Body of pancreas (tissue), 4 donors: ENCODE data around the gene BTNL2. TPM values are rescaled to one million over a fixed set of nuclear protein-coding genes. Genes with fewer than 3 reads are reported as not detected.
A peak's percentile ranks its signal among the peaks of the same experiment; 100 is the strongest.
"Not testable (repeated sequence)": the region's sequence is repeated elsewhere in the genome, so short reads cannot be mapped to it uniquely, and the experiment has no call there.

Experiments used
- ATAC-seq: fragments of 150-250 bp; one replicate; pipeline ENCODE4 v1.9.1; 2016
- DNase-seq, 4 donors: peaks; one replicate each; pipeline ENCODE4 v3.0.0-alpha.2; 2019
- H3K27ac ChIP-seq, 4 donors: fragments of 200-600 bp; sonication (generic); 1 replicate in 3 of 4; 2 replicates in 1 of 4; pipeline versions ENCODE4 v1.5.1 to v1.6.1; 2016 to 2019; ENCODE audit warnings: mild to moderate bottlenecking in 1 of 4, mixed read lengths in 1 of 4, moderate library complexity in 1 of 4
- H3K27me3 ChIP-seq, 2 donors: fragments of 200-600 bp; sonication (generic); one replicate each; pipeline ENCODE4 v1.6.0; 2016; ENCODE audit warnings: mild to moderate bottlenecking in 1 of 2
- H3K36me3 ChIP-seq, 2 donors: fragments of 200-600 bp; sonication (generic); replicated peaks in 1 of 2; 2 replicates each; pipeline ENCODE4 v1.5.1; 2016; ENCODE audit warnings: low read depth in 2 of 2; ENCODE audit not compliant: insufficient read depth in 1 of 2
- H3K4me1 ChIP-seq: fragments of 200-600 bp; sonication (generic); one replicate; pipeline ENCODE4 v1.6.0; 2016
- H3K4me3 ChIP-seq, 2 donors: fragments of 200-600 bp; sonication (generic); 1 replicate in 1 of 2; 2 replicates in 1 of 2; pipeline ENCODE4 v1.5.1; 2016 to 2019
- H3K9me3 ChIP-seq, 3 donors: fragments of 200-600 bp; sonication (generic); 1 replicate in 2 of 3; 2 replicates in 1 of 3; pipeline ENCODE4 v1.5.1; 2016
- POLR2A ChIP-seq, 3 donors: fragments of 450-650 bp; IDR thresholded peaks; one replicate each; pipeline ENCODE4 v1.6.1; 2016; ENCODE audit warnings: antibody characterized with exemption in 3 of 3, mild to moderate bottlenecking in 2 of 3
- WGBS, 2 donors: methylation state at CpG; one replicate each; pipeline ENCODE4 v1.1.5; 2017; 5-methylcytosine and 5-hydroxymethylcytosine counted together
- intact Hi-C: fragments of 100-400 bp; cut with DNase I; formaldehyde crosslinking; loops from one replicate; pipeline ENCODE4 v1.15.1; 2023
- total RNA-seq, 2 donors: library from RNA; depleted of rRNA; stranded (reverse); fragments of >200 nt; gene quantifications; one replicate each; pipeline ENCODE4 v1.1.0, GENCODE V29; 2016
- TF ChIP-seq, protein P1 (sequence below), 7 experiments: fragments of 450-650 bp in 4 of 7; fragments of 200-600 bp in 3 of 7; sonication (generic) in 3 of 7; IDR thresholded peaks; one replicate each; pipeline ENCODE4 v1.5.1; 2016 to 2019; ENCODE audit warnings: antibody characterized with exemption in 7 of 7

Gene BTNL2
- total RNA-seq, 2 donors from 2014 or later = not detected

DNA sequence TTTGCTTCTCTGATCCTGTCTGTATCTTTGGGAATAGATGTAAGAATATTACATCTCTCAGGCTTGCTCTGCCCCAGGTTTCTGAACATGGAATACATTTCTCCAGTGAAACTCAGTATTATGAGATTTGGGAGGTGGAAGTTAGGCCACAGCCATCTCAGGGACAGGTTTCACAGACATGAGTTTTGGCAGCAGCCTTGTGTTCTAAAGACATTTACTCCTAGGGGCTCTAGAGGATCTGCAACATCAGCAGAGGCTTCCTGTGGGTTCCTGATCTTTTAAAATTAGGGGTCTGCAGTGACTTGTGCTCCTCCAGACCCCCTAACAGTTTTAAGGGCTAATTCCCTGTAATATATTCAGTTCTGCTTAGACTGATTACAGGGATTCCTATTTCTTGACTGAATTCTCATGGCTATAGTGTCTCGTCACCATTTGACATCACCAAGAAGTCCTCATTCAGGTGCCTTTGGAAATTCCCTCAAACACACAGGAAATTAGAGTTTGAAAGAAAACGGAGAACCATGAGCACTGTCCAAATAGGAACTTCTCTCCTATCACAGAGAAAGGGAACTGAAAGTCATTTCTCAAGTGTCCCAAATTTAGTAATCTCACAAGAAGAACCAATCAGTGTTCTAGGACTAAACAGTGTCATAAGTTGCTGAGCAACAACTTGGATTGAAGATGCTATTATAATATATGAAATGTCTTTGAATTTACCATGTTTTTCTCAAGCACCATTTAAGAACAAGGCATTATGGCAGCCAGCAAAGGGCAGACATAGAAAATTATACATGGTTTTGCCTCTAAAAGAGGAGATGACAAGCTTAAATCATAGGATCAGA is 30.2 kb upstream of the BTNL2 start:
- Histone ChIP-seq H3K27me3 (no peaks in the 10 kb centered on the region), H3K27ac (peak overlapping the region in 1 of 4 donors; percentile 53), H3K4me1 (no peaks in the 10 kb centered on the region), H3K36me3 (no peaks in the 10 kb centered on the region), H3K4me3 (no peak overlapping the region), H3K9me3 (no peaks in the 10 kb centered on the region)
- TF ChIP-seq, protein P1, sequence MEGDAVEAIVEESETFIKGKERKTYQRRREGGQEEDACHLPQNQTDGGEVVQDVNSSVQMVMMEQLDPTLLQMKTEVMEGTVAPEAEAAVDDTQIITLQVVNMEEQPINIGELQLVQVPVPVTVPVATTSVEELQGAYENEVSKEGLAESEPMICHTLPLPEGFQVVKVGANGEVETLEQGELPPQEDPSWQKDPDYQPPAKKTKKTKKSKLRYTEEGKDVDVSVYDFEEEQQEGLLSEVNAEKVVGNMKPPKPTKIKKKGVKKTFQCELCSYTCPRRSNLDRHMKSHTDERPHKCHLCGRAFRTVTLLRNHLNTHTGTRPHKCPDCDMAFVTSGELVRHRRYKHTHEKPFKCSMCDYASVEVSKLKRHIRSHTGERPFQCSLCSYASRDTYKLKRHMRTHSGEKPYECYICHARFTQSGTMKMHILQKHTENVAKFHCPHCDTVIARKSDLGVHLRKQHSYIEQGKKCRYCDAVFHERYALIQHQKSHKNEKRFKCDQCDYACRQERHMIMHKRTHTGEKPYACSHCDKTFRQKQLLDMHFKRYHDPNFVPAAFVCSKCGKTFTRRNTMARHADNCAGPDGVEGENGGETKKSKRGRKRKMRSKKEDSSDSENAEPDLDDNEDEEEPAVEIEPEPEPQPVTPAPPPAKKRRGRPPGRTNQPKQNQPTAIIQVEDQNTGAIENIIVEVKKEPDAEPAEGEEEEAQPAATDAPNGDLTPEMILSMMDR (IDR thresholded peaks at IDR 0.05) = no peak
- TF ChIP-seq POLR2A (IDR thresholded peaks at IDR 0.05) = no peak
- no peak for ATAC-seq
- WGBS, 2 donors = 50 to 59% methylated on average over 2 of the region's 2 CpGs
- DNase-seq = no peak
- intact Hi-C loops = no loop called here

DNA sequence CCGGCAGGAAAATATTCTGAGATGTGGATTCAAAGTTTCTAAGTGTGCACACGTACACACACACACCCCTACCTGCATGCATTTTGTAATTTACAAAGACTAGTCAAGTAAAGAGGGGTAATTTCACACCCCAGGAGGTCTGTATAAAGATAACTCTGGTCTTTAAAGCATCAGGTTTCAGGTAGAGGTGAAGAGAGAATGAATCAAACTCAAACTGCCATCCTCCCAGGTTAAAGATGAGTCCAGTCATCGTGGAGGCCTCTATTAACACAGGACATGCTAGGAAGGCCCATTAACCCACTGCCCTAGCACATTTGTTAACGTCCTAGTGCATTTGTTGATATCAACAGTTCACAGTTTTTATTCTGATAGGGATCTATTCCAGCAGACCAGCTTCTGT is 29.2 kb upstream of the BTNL2 start:
- intact Hi-C loops = no loop called here
- 43% methylated on average over 4 of the region's 4 CpGs for WGBS, 2 donors
- ATAC-seq (no peak), DNase-seq (no peak)
- no peaks in the 10 kb centered on the region for H3K9me3 ChIP-seq
- H3K4me1 ChIP-seq = no peaks in the 10 kb centered on the region
- H3K36me3 ChIP-seq = no peaks in the 10 kb centered on the region
- no peak overlapping the region for H3K4me3 ChIP-seq
- TF ChIP-seq, protein P1 (IDR thresholded peaks at IDR 0.05) = no peak
- TF ChIP-seq POLR2A (IDR thresholded peaks at IDR 0.05) = no peak
- H3K27ac ChIP-seq = no peak overlapping the region
- H3K27me3 ChIP-seq = no peaks in the 10 kb centered on the region

DNA sequence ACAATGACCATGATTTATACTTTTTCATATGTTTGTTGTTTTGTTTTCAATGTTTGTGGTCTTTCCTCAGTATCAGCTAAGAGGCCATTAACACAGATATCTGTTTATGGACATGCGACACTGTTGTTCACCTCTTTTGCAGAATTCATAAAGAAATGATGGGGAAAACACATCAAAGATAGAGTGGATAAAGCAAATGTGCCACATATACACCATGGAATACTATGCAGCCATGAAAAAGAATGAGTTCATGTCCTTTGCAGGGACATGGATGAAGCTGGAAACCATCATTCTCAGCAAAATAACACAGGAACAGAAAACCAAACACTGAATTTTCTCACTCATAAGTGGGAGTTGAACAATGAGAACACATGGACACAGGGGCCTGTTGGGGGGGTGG is 27.0 kb upstream of the BTNL2 start:
- intact Hi-C loops, H3K36me3 ChIP-seq: not testable (repeated sequence)
- 69 to 74% methylated on average over 1 of the region's 1 CpG for WGBS, 2 donors

DNA sequence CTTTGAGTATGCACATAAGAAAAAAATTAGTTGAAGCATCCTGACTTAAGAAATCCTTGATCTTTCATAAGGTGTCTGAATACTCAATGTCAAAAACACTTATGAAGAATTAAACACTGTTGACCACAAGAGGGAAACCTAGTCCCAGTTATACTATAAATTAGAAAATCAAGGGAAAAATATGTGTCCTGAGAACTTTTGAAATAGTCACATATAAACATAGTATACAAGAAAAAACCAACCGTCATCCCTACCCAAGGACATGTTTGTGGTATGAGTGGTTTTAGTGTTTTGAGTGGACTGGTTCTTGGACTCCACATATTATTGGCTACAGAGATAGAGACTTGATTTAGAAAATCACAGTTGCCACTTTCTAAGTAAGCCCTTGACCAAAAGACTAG is 25.1 kb upstream of the BTNL2 start:
- ATAC-seq (no peak), DNase-seq (no peak)
- H3K4me3 ChIP-seq = no peak overlapping the region
- no peaks in the 10 kb centered on the region for H3K36me3 ChIP-seq
- TF ChIP-seq, protein P1 (IDR thresholded peaks at IDR 0.05) = peak in 6 of 7 experiments; percentile 12 to 44 (median 38)
- no peak for TF ChIP-seq POLR2A (IDR thresholded peaks at IDR 0.05)
- WGBS, 2 donors = 0 to 3% methylated on average over 1 of the region's 1 CpG
- no peaks in the 10 kb centered on the region for H3K27me3 ChIP-seq
- intact Hi-C loops = no loop called here
- H3K9me3 ChIP-seq = no peaks in the 10 kb centered on the region
- H3K27ac ChIP-seq = no peak overlapping the region
- H3K4me1 ChIP-seq = no peaks in the 10 kb centered on the region

More for the DNA sequence above, 27.0 kb upstream of the BTNL2 start:
- ATAC-seq, H3K4me1 ChIP-seq, H3K27ac ChIP-seq, H3K9me3 ChIP-seq, DNase-seq, H3K4me3 ChIP-seq, H3K27me3 ChIP-seq: not testable (repeated sequence)

DNA sequence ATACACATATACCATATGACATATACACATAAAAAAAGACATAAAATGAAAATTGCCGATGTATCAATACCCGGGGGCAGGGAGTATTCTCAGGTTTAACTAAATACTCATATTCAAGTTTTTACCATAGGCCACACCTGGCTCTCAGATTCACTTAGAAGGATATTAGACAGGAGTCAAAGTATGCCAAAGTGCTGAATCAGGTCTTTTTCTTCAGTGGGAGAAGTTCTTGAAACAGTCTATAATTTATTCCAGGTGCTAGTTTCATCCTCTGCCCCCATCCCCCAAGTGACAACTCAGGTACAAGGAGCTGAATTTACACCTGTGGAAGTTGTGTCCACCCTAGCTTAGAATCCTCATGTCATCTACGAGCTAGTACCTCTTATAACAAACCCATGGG is 24.2 kb upstream of the BTNL2 start:
- H3K27me3 ChIP-seq = no peaks in the 10 kb centered on the region
- no peak overlapping the region for H3K4me3 ChIP-seq
- no peaks in the 10 kb centered on the region for H3K9me3 ChIP-seq
- H3K4me1 ChIP-seq = no peaks in the 10 kb centered on the region
- DNase-seq (no peak), ATAC-seq (no peak)
- TF ChIP-seq, protein P1 (IDR thresholded peaks at IDR 0.05) = no peak
- TF ChIP-seq POLR2A (IDR thresholded peaks at IDR 0.05) = no peak
- intact Hi-C loops = no loop called here
- no peak overlapping the region for H3K27ac ChIP-seq
- 28 to 59% methylated on average over 3 of the region's 3 CpGs for WGBS, 2 donors
- no peaks in the 10 kb centered on the region for H3K36me3 ChIP-seq
